ENCODE results near the gene TMEM176A. TPM values are rescaled to one million over a fixed set of nuclear protein-coding genes. Genes with fewer than 3 reads are reported as not detected.

The TMEM176A gene
- total RNA-seq, 1 donor from 2014 or later: 26.1 TPM

DNA sequence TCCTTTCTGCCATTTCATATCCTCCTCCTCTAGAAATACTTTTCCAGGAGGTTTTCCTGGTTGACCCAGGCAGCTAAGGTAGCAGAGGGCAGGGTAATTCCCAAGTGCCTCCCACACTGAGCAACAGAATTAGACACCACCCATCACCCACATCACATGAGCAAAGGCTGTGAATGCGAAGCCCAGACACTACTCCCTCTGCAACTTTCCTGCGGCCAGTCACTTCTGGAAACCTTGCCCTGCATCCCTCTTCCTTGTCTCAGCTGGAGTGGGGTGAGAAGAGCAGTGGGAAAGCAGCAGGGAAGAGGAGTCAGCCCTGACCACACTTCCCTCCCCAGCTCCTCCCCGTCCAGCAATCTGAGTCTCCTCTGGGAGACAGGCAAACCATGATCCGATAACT lies 15.6 kb upstream of the TMEM176A start:
- no peak for DNase-seq (ENCODE audit: low spot score)

GRCh38 chr7:150787321-150788281 lies 13.0 kb upstream of the TMEM176A start:
- intact Hi-C loops (cut with DNase I): loop anchor here (2.0 to 5.0 kb wide), 2 partner anchors 57 to 175 kb away; no protein-coding TSS in a partner anchor
- no peak for DNase-seq (ENCODE audit: low spot score)

More for the DNA sequence above, 15.6 kb upstream of the TMEM176A start:
- intact Hi-C loops (cut with DNase I): loop anchor here (5.0 kb wide), 1 partner anchor 177 kb away; no protein-coding TSS in a partner anchor

- no peak for DNase-seq (ENCODE audit: low spot score)
- intact Hi-C loops (cut with DNase I): loop anchor here (5.0 kb wide), 1 partner anchor 174 kb away; no protein-coding TSS in a partner anchor
Measured at GRCh38 chr7:150788474-150789269, 11.9 kb upstream of the TMEM176A start.

GRCh38 chr7:150790416-150791075 lies 10.0 kb upstream of the TMEM176A start:
- no peak for DNase-seq (ENCODE audit: low spot score)
- intact Hi-C loops (cut with DNase I): loop anchor here (5.0 kb wide), 1 partner anchor 37 kb away; no protein-coding TSS in a partner anchor

DNA sequence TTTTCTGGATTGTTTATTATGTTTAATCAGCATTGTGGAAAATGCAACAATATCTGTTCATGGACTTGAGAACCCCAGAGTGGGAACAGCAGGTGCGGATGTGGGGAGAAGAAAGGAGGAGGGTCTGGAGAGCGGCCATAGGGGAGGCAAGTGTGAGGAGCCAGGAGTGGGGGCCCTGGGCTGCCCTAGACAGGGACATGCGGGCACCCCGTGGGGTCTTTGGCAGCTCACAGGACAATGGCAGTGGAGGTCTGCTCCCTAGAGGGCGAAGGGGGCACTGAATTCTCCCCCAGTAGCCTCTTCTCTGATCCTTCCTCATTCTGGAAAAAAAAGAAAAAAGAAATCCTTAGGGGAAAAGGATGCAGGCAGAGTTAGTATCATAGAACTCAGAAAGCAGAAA lies 9.3 kb upstream of the TMEM176A start:
- intact Hi-C loops (cut with DNase I): loop anchor here (5.0 kb wide), 1 partner anchor 36 kb away; no protein-coding TSS in a partner anchor
- no peak for DNase-seq (ENCODE audit: low spot score)

GRCh38 chr7:150791746-150792452 lies 8.7 kb upstream of the TMEM176A start:
- intact Hi-C loops (cut with DNase I): loop anchor here (5.0 kb wide), 1 partner anchor 35 kb away; no protein-coding TSS in a partner anchor
- no peak for DNase-seq (ENCODE audit: low spot score)

GRCh38 chr7:150793569-150794238 lies 6.9 kb upstream of the TMEM176A start:
- intact Hi-C loops (cut with DNase I): loop anchor here (5.0 kb wide), 1 partner anchor 34 kb away; no protein-coding TSS in a partner anchor
- DNase-seq (ENCODE audit: low spot score): no peak

GRCh38 chr7:150797661-150798060 lies 2.9 kb upstream of the TMEM176A start:
- DNase-seq (ENCODE audit: low spot score): no peak

GRCh38 chr7:150799156-150799555 lies 1.4 kb upstream of the TMEM176A start:
- DNase-seq (ENCODE audit: low spot score): no peak
- intact Hi-C loops (cut with DNase I): no loop called here

More at GRCh38 chr7:150797661-150798060, 2.9 kb upstream of the TMEM176A start:
- intact Hi-C loops (cut with DNase I): no loop called here

GRCh38 chr7:150799741-150800580 lies 608 bp upstream of the TMEM176A start, which contains the start of gene TMEM176B:
Gene TMEM176B (minus strand): TSS chr7:150800364. CDS start chr7:150796569, 3,795 bp downstream.
- intact Hi-C loops (cut with DNase I): no loop called here
- DNase-seq (ENCODE audit: low spot score): no peak

GRCh38 chr7:150801242-150801945 lies 825 bp downstream of the TMEM176A start:
- intact Hi-C loops (cut with DNase I): no loop called here
- no peak for DNase-seq (ENCODE audit: low spot score)

GRCh38 chr7:150801946-150802771 lies 1.6 kb downstream of the TMEM176A start:
- DNase-seq (ENCODE audit: low spot score): no peak
- intact Hi-C loops (cut with DNase I): no loop called here

DNA sequence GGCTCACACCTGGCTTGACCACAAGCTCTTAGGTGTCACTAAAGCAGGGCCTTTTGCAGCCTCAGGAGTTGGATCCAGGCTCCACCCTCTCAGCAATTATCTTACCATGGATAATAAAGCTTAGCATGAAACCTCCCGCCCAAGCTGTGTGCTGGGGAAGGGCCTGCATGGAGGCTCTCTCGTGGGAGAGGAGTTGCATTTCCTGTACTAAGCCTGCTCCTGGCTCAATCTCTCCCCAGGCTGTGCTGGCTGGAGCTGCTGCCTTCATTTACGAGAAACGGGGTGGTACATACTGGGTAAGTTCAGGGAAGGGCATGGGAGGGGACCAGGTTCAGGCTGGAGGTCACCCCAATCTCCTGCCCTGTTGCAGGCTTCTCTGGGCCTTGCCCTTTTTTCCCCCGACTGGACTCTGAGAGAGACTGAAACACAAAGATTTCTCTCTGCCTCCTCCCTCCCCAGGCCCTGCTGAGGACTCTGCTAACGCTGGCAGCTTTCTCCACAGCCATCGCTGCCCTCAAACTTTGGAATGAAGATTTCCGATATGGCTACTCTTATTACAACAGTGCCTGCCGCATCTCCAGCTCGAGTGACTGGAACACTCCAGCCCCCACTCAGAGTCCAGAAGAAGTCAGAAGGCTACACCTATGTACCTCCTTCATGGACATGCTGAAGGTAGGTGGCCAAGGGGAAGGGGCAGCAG lies 2.7 kb downstream of the TMEM176A start:
- intact Hi-C loops (cut with DNase I): no loop called here
- DNase-seq (ENCODE audit: low spot score): no peak

GRCh38 chr7:150804802-150805201 lies 4.2 kb downstream of the TMEM176A start:
- no peak for DNase-seq (ENCODE audit: low spot score)
- intact Hi-C loops (cut with DNase I): no loop called here

DNA sequence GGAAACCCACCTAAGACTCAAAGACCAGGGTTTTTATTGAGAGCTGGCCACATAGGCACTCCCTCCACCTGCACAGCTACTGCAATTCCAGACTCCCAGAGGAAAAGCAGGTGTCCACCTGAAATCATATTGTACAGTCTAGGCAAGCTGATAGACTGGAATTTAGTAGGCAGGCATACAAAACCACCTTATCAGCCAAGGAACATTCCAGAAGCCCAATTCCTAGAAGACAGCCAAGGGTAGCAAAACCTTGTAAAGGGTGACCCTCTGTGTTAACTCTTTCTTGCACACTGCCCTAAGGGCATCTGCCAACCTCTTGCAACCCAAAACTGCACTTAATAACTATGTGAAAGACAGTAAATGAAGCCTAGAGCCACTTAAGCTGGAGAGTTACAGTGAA lies 5.3 kb downstream of the TMEM176A start:
- intact Hi-C loops (cut with DNase I): no loop called here
- DNase-seq (ENCODE audit: low spot score): no peak
